Stimulated activated CD8-positive, alpha-beta memory T cell treated with anti-CD3 and anti-CD28 coated beads, Interleukin-2, amount 100 ng/mL, for 48 hours (primary cell): ENCODE measurements around the gene INSYN2A.

Source experiments
- DNase-seq, 2 donors: peaks; one replicate each; pipeline ENCODE4 v3.0.0-alpha.2; 2020; ENCODE audit warnings: low read depth in 2 of 2

The INSYN2A gene

GRCh38 chr10:127195041-127195506 lies 1.3 kb downstream of the INSYN2A start:
- no peak for DNase-seq

- no peak for DNase-seq
Measured at GRCh38 chr10:127194599-127194998, 1.8 kb downstream of the INSYN2A start.

GRCh38 chr10:127194111-127194510 lies 2.3 kb downstream of the INSYN2A start:
- no peak for DNase-seq

- no peak for DNase-seq
Measured at GRCh38 chr10:127193125-127193524, 3.3 kb downstream of the INSYN2A start.

GRCh38 chr10:127190427-127190826 lies 6.0 kb downstream of the INSYN2A start:
- DNase-seq = no peak

DNA sequence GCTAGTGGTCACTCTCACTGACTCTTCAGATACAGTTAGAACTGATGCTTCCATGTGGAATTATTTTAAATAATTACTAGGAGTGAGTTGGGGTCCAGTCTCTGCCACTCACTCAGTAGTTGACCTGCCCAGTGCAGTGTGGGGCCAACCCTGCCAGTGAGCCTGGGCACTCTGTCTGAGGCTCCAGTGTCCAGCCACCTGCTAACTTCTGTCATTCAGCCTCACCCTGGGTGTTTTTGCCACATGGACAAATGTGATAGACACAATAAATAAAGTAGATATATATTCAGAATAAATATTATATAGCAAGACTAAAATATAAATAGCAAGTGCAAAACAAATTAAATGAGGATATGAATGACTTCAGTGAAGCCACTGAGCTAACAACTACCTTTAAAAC lies 7.2 kb downstream of the INSYN2A start:
- no peak for DNase-seq

DNA sequence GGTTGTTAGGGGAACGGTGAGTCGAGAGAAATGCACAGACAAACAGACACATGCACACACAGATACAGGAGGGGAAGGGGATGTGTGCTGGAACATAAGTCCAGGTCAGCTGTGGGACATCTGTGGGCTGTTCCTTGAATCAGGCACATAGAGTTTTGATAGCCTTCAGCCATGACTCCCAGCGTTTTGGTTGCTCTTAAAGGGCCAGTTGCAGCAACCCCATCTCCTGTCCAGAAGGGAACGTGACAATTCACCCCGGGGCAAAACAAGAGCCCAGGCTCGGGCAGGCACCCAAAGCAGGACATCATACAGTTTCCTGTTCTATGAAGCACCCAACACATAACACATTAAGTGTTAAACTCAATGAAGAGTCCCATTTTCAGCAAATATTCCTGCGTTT lies 9.6 kb downstream of the INSYN2A start:
- no peak for DNase-seq

DNA sequence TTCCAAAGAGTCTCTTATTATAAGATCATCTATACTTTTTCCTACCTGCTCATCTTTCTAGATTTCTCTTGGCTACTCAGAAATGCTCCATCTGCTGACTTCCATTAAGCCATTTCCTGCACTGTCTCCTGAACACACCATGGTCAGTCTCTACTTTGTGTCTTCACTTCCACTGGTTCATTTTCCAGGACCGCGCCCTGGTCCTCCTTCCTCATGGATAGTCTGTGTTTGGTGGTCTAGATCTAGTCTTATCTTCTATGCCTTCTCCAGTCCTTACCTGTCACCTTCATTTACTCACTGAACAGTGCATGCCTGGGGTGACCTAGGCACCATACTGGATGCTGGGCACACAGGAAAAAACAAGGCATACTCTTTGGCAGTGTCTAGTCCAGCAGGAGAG lies 11.8 kb downstream of the INSYN2A start:
- no peak for DNase-seq

DNA sequence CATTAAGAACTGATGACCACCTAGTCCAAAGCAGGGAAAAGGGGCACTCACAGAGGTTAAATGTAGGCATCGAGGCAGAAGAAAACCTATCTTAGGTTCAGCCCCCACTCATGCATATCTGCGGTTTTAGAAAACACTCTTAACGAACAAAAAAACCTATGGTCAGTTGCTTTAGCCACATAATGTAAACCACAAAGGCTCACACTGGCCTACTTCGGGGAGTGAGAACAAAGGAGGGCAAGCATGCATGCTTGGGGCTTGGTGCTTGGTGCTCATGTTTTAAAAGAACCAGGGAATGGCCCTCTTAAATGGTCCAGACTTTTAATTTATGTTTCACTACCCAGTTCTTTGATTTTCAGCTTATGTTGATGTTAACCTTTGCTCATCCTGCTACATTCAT lies 14.2 kb downstream of the INSYN2A start:
- DNase-seq = no peak

DNA sequence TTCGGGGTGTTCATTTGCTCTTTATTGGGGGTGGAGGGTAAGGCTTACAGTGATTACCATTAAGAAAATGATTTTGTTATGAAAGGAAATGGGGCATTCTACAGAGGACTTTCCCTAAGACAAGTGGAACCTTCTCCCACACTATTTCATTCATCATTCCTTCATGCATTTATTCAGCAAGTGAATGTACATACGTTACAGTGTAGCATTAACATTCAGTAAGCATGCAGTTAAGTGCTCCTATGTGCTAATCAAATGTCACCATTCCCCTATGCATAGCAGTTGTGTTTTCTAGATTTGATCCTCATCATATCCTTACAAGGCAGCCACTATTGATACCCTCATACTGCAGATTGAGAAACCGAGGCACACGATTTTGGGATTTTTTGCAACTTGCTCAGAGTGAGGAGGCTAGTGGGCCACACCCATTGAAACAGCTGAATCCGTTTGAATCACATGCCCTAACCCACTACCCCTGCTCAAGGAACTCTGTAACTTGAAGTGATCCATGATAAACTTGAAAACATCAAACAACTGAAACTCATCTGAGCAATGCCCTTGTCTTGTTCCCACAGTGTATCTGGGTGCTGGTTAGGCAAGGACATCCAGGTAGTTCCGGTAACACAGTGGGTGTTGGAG lies 16.7 kb downstream of the INSYN2A start:
- DNase-seq = no peak

- no peak for DNase-seq
Measured at GRCh38 chr10:127176649-127177048, 19.7 kb downstream of the INSYN2A start.

DNA sequence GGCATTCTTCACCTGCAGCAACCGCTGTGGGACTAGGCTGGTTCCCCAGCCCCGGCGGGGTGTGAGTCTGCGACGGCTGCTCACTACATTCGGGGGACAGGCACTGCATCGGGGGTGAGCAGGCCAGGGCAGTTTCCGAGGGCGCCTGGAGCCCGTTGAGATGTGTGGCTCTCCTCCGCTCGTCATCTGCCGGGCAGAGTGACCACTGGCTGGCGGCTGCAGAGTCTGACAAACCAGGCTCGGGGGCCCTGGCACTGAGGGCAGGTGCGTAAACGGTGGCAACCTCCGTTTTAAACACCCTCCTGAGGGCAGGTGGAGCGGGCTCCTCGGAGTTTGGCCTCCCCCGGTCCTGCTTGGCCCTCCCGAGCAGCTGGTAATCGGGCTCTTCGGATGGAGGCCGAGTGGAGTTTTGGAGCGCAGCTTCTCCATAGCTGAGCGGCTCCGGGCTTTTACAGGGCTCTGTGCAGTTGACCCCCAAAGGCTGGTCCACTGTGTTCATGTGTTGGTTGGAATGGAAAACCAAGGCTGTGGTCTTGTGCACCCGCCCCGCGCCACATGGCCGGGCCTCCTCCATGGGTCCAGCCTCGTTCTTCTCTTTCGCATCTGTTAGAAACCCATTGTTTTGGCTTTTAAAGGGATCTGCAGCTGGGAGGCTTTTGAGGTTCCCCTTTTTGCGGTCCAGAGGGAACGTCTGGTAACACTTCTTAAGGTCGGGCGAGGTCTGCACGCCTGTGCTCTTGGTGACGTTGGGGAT lies 20.9 kb downstream of the INSYN2A start:
- no peak for DNase-seq

DNA sequence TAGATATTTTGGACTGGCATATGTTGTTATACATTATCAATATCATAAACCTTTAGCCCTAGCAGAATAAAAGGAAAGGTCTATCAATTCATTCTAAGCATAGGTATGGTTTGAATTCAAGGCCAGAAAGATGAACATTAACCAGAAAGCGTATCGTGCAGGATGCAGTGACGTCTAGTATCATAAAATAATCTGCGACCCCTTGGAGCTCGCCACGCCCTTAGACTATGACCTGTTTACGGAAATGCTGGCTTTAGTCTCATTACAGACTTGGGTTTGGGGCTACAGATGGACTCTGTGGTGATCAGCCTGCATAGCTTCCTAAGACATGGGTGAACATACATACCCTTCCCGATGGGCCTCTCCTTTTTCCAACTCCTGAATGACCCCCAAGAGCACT lies 21.5 kb downstream of the INSYN2A start:
- no peak for DNase-seq

GRCh38 chr10:127168261-127168660 lies 28.1 kb downstream of the INSYN2A start:
- DNase-seq = no peak

- DNase-seq = no peak
Measured at GRCh38 chr10:127162841-127163240, 33.5 kb downstream of the INSYN2A start.

DNA sequence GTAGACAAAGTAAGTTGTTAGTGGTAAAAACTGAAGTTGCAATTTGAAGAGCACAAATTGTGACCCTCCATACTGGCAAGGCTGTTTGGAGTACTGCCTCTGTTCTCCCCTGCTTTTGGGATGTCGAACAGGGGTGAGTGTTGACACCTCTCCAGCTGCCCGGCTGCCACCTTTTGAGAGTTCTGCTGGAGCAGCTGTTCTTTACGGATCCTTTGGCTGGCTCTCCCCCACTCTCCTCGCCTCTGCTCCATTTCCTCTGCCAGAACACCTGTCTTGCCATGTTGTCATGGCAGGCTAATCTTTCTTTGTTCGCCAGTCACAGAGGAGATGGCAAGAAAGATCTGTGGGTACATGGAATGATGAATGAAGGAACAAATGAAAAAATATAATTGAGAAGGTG lies 34.9 kb downstream of the INSYN2A start:
- DNase-seq = no peak

GRCh38 chr10:127159648-127160245 lies 36.6 kb downstream of the INSYN2A start:
- no peak for DNase-seq

GRCh38 chr10:127158662-127159061 lies 37.7 kb downstream of the INSYN2A start:
- no peak for DNase-seq

- no peak for DNase-seq
Measured at GRCh38 chr10:127157506-127158200, 38.7 kb downstream of the INSYN2A start.

- DNase-seq = no peak
Measured at GRCh38 chr10:127157089-127157488, 39.3 kb downstream of the INSYN2A start.

DNA sequence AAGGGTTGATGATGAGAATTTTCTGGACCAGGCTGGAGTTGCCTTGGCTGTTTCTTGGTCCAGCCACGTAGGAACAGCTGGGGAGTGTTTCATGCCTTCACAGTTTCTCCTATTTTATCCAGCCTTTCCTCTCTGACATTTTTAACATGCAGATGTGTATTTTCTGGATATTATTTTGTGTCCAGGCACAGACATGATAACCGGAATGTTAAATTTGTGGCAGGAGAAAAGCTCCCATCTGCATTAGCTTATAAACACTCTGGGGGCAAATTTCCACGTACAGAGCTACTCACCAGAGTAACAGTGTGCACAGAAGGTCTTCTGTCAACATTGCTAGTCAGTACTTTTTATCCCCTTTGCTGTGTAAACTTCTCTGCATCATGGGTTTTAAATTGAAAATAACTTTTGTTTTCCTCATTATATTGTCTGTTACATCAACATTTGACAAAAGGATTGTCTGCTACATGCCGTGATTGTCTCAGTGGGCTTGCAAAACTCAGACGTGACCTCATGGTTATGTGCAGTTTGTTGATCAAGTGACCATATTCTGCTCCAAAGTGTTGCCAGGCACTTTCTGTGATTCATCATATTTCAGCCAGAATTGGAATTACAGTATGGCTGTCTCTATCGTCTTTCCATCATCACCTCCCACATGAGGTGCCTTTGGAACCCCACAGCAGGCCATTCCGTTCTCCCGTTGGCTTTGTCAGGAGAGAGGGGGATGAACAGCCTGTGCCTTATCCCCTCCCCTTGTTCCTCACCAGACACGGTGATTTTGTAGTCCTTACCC lies 41.4 kb downstream of the INSYN2A start:
- no peak for DNase-seq

- no peak for DNase-seq
Measured at GRCh38 chr10:127153181-127153580, 43.2 kb downstream of the INSYN2A start.
